Measurements from ENCODE around the gene SLBP. TPM values are rescaled to one million over a fixed set of nuclear protein-coding genes. Genes with fewer than 3 reads are reported as not detected.

Gene SLBP
- total RNA-seq, 2 donors from 2014 or later: 52.1 to 60.7 TPM

GRCh38 chr4:1693131-1693896, 18.8 kb downstream of the SLBP start:
- H3K27ac Mint-ChIP-seq: peak overlapping the region; percentile 39
- 44 to 75% methylated on average over 3 to 7 of the region's 7 CpGs for WGBS, 2 experiments (ENCODE audit: insufficient coverage in 1 of 2, insufficient read length in 1 of 2)
- Histone ChIP-seq H3K27me3 (ENCODE audit: control insufficient read depth, insufficient read depth, low read length, poor library complexity, severe bottlenecking) (no peaks in the 10 kb centered on the region), H3K4me1 (ENCODE audit: control insufficient read depth, insufficient read depth, low read length) (no peaks in the 10 kb centered on the region), H3K27ac (ENCODE audit: low read depth, low read length) (no peak overlapping the region), H3K4me3 (ENCODE audit: low read length) (no peak overlapping the region), H3K9ac (ENCODE audit: extremely low read depth, low read length, poor library complexity, severe bottlenecking) (no peak overlapping the region), H3K36me3 (ENCODE audit: control insufficient read depth, insufficient read depth, low read length) (peaks cover 80% of the 10 kb centered on the region), H3K9me3 (ENCODE audit: control insufficient read depth, low read length) (no peaks in the 10 kb centered on the region)
- no peaks in the 10 kb centered on the region for H3K4me1 Mint-ChIP-seq
- no peaks in the 10 kb centered on the region for H3K9me3 Mint-ChIP-seq
- H3K27me3 Mint-ChIP-seq (ENCODE audit: insufficient read depth): no peaks in the 10 kb centered on the region
- H3K4me3 Mint-ChIP-seq: no peak overlapping the region
- H3K36me3 Mint-ChIP-seq (ENCODE audit: low read depth): peaks cover 66% of the 10 kb centered on the region
- peak; percentile 90 for DNase-seq
- TF ChIP-seq, protein P1, sequence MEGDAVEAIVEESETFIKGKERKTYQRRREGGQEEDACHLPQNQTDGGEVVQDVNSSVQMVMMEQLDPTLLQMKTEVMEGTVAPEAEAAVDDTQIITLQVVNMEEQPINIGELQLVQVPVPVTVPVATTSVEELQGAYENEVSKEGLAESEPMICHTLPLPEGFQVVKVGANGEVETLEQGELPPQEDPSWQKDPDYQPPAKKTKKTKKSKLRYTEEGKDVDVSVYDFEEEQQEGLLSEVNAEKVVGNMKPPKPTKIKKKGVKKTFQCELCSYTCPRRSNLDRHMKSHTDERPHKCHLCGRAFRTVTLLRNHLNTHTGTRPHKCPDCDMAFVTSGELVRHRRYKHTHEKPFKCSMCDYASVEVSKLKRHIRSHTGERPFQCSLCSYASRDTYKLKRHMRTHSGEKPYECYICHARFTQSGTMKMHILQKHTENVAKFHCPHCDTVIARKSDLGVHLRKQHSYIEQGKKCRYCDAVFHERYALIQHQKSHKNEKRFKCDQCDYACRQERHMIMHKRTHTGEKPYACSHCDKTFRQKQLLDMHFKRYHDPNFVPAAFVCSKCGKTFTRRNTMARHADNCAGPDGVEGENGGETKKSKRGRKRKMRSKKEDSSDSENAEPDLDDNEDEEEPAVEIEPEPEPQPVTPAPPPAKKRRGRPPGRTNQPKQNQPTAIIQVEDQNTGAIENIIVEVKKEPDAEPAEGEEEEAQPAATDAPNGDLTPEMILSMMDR (conservative IDR thresholded peaks at IDR 0.05): peak; percentile 97

DNA sequence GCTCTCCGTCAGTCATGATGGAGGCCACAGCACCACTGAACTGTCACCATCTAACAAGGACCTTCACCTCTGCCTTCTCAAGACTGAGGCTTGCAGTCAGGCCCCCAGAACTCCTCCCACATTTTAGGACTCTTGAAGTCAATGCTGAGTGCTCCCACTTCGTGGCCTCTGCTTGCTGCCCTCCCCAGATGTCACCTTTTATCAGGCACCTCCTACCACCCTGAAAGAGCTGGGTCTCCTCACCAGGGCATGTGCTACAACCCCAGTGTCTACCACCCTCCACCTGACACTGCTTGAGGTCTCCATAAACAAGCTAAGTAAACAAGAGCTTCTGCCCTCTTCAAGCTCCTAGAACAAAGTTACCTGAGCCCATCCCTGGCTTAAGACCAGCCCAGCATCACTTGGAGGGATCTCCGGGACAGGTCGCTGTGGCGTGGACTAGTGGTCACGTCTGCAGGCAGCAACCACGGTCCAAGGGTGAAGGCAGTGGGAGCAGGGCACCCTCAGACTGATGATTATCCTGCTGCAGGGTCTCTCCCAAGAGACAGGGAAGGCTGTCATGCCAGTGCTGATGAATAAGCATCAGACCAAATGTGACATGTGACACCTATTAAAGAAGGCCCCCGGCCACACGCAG, 20.3 kb downstream of the SLBP start:
- Mint-ChIP-seq H3K27ac (peak overlapping the region; percentile 52), H3K36me3 (ENCODE audit: low read depth) (peaks cover 58% of the 10 kb centered on the region), H3K27me3 (ENCODE audit: insufficient read depth) (no peaks in the 10 kb centered on the region), H3K4me1 (no peaks in the 10 kb centered on the region), H3K4me3 (no peak overlapping the region), H3K9me3 (no peaks in the 10 kb centered on the region)
- no peak overlapping the region for H3K9ac ChIP-seq (ENCODE audit: extremely low read depth, low read length, poor library complexity, severe bottlenecking)
- no peaks in the 10 kb centered on the region for H3K9me3 ChIP-seq (ENCODE audit: control insufficient read depth, low read length)
- peaks cover 69% of the 10 kb centered on the region for H3K36me3 ChIP-seq (ENCODE audit: control insufficient read depth, insufficient read depth, low read length)
- TF ChIP-seq, protein P1 (conservative IDR thresholded peaks at IDR 0.05): no peak
- no peak overlapping the region for H3K27ac ChIP-seq (ENCODE audit: low read depth, low read length)
- no peak for DNase-seq
- no peaks in the 10 kb centered on the region for H3K4me1 ChIP-seq (ENCODE audit: control insufficient read depth, insufficient read depth, low read length)
- no peaks in the 10 kb centered on the region for H3K27me3 ChIP-seq (ENCODE audit: control insufficient read depth, insufficient read depth, low read length, poor library complexity, severe bottlenecking)
- H3K4me3 ChIP-seq (ENCODE audit: low read length): no peak overlapping the region
- WGBS, 2 experiments (ENCODE audit: insufficient coverage in 1 of 2, insufficient read length in 1 of 2): 88 to 91% methylated on average over 9 of the region's 9 CpGs

- WGBS, 2 experiments (ENCODE audit: insufficient coverage in 1 of 2, insufficient read length in 1 of 2): 92 to 100% methylated on average over 1 to 3 of the region's 3 CpGs
- H3K4me3 ChIP-seq (ENCODE audit: low read length): no peak overlapping the region
- peak overlapping the region; percentile 21 for H3K27ac Mint-ChIP-seq
Measured at GRCh38 chr4:1690698-1691097, 21.4 kb downstream of the SLBP start.

More at GRCh38 chr4:1690698-1691097, 21.4 kb downstream of the SLBP start:
- Mint-ChIP-seq H3K9me3 (no peaks in the 10 kb centered on the region), H3K36me3 (ENCODE audit: low read depth) (peaks cover 52% of the 10 kb centered on the region), H3K4me3 (no peak overlapping the region), H3K4me1 (no peaks in the 10 kb centered on the region), H3K27me3 (ENCODE audit: insufficient read depth) (no peaks in the 10 kb centered on the region)
- no peaks in the 10 kb centered on the region for H3K4me1 ChIP-seq (ENCODE audit: control insufficient read depth, insufficient read depth, low read length)
- DNase-seq: no peak
- peaks cover 58% of the 10 kb centered on the region for H3K36me3 ChIP-seq (ENCODE audit: control insufficient read depth, insufficient read depth, low read length)
- H3K27me3 ChIP-seq (ENCODE audit: control insufficient read depth, insufficient read depth, low read length, poor library complexity, severe bottlenecking): no peaks in the 10 kb centered on the region
- H3K27ac ChIP-seq (ENCODE audit: low read depth, low read length): no peak overlapping the region
- TF ChIP-seq, protein P1 (conservative IDR thresholded peaks at IDR 0.05): no peak
- H3K9ac ChIP-seq (ENCODE audit: extremely low read depth, low read length, poor library complexity, severe bottlenecking): no peak overlapping the region
- H3K9me3 ChIP-seq (ENCODE audit: control insufficient read depth, low read length): no peaks in the 10 kb centered on the region
